ENCODE data around the gene TMTC2. TPM values are rescaled to one million over a fixed set of nuclear protein-coding genes. Genes with fewer than 3 reads are reported as not detected.

Gene TMTC2
- total RNA-seq, 4 donors from 2014 or later = 18.8 to 30.7 (median 21.0) TPM

- no peaks in the 10 kb centered on the region for H3K4me1 ChIP-seq
- H3K27ac ChIP-seq = no peak overlapping the region
- no peaks in the 10 kb centered on the region for H3K27me3 ChIP-seq
- no peaks in the 10 kb centered on the region for H3K36me3 ChIP-seq
- TF ChIP-seq POLR2A (IDR thresholded peaks at IDR 0.05) = no peak
- TF ChIP-seq, protein P1, sequence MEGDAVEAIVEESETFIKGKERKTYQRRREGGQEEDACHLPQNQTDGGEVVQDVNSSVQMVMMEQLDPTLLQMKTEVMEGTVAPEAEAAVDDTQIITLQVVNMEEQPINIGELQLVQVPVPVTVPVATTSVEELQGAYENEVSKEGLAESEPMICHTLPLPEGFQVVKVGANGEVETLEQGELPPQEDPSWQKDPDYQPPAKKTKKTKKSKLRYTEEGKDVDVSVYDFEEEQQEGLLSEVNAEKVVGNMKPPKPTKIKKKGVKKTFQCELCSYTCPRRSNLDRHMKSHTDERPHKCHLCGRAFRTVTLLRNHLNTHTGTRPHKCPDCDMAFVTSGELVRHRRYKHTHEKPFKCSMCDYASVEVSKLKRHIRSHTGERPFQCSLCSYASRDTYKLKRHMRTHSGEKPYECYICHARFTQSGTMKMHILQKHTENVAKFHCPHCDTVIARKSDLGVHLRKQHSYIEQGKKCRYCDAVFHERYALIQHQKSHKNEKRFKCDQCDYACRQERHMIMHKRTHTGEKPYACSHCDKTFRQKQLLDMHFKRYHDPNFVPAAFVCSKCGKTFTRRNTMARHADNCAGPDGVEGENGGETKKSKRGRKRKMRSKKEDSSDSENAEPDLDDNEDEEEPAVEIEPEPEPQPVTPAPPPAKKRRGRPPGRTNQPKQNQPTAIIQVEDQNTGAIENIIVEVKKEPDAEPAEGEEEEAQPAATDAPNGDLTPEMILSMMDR (IDR thresholded peaks at IDR 0.05) = no peak
- no peak overlapping the region for H3K4me3 ChIP-seq (replicated peaks in 1 of 3)
- no peaks in the 10 kb centered on the region for H3K9me3 ChIP-seq
- intact Hi-C loops (cut with DNase I) = no loop called here
- DNase-seq = no peak
- WGBS, 2 donors = 39 to 55% methylated on average over 1 of the region's 1 CpG
Observed at GRCh38 chr12:83168751-83169150, 482.0 kb downstream of the TMTC2 start.

GRCh38 chr12:83172441-83172840 lies 485.7 kb downstream of the TMTC2 start:
- no peak for TF ChIP-seq POLR2A (IDR thresholded peaks at IDR 0.05)
- TF ChIP-seq, protein P1 (IDR thresholded peaks at IDR 0.05) = no peak
- Histone ChIP-seq H3K4me3 (replicated peaks in 1 of 3) (no peak overlapping the region), H3K27ac (no peak overlapping the region), H3K27me3 (no peaks in the 10 kb centered on the region), H3K9me3 (no peaks in the 10 kb centered on the region), H3K36me3 (no peaks in the 10 kb centered on the region), H3K4me1 (no peaks in the 10 kb centered on the region)
- no peak for DNase-seq
- WGBS, 2 donors = 82 to 88% methylated on average over 2 of the region's 2 CpGs
- intact Hi-C loops (cut with DNase I) = no loop called here

GRCh38 chr12:83172866-83173649 lies 486.4 kb downstream of the TMTC2 start:
- DNase-seq = no peak
- Histone ChIP-seq H3K4me1 (no peaks in the 10 kb centered on the region), H3K27me3 (no peaks in the 10 kb centered on the region), H3K9me3 (no peaks in the 10 kb centered on the region), H3K36me3 (no peaks in the 10 kb centered on the region), H3K4me3 (replicated peaks in 1 of 3) (no peak overlapping the region), H3K27ac (no peak overlapping the region)
- intact Hi-C loops (cut with DNase I) = no loop called here
- 76 to 86% methylated on average over 7 of the region's 7 CpGs for WGBS, 2 donors
- TF ChIP-seq, protein P1 (IDR thresholded peaks at IDR 0.05) = no peak
- no peak for TF ChIP-seq POLR2A (IDR thresholded peaks at IDR 0.05)

DNA sequence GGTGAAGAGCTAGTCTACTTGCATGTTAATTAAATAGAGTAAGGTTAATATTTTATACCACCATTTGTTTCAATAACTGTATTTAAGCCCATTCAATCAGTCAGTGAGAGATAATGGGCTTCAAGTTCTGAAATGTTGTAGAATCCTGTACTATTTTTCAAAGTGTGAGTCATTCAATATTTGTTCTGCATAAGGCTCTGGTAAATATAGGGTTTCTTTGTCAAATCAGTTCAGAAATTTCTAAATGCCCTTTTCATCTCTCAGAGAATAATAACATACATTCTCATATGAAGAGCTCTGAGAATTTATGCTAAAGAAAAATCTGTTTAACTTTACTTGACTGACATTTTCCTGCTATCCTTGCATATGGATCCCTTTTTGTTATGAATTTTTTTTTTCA lies 493.3 kb downstream of the TMTC2 start:
- H3K27me3 ChIP-seq = no peaks in the 10 kb centered on the region
- no peaks in the 10 kb centered on the region for H3K36me3 ChIP-seq
- no peaks in the 10 kb centered on the region for H3K4me1 ChIP-seq
- no peak overlapping the region for H3K27ac ChIP-seq
- intact Hi-C loops (cut with DNase I) = no loop called here
- no peak for DNase-seq
- no peak overlapping the region for H3K4me3 ChIP-seq (replicated peaks in 1 of 3)
- H3K9me3 ChIP-seq = no peaks in the 10 kb centered on the region
- no peak for TF ChIP-seq POLR2A (IDR thresholded peaks at IDR 0.05)
- TF ChIP-seq, protein P1 (IDR thresholded peaks at IDR 0.05) = no peak

DNA sequence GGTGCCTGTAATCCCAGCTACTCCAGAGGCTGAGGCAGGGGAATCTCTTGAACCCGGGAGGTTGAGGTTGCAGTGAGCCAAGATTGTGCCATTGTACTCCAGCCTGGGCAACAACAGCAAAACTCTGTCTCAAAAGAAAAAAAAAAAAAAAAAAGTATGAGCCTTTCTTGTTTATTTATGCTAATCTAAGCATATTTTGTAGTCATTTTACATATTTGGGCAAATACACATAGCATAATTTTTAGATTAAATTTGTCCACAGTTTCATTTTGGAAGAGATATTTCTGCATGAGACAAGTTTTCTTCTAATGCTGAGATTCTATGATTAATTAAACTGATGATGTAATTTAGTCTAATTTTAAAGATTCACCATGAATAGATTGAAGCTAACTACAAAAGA lies 494.4 kb downstream of the TMTC2 start:
- H3K4me1 ChIP-seq = no peaks in the 10 kb centered on the region

More for the DNA sequence above, 494.4 kb downstream of the TMTC2 start:
- H3K27ac ChIP-seq = no peak overlapping the region
- DNase-seq = no peak
- no peak overlapping the region for H3K4me3 ChIP-seq (replicated peaks in 1 of 3)
- no peaks in the 10 kb centered on the region for H3K36me3 ChIP-seq
- H3K9me3 ChIP-seq = no peaks in the 10 kb centered on the region
- intact Hi-C loops (cut with DNase I) = no loop called here
- no peaks in the 10 kb centered on the region for H3K27me3 ChIP-seq
- TF ChIP-seq, protein P1 (IDR thresholded peaks at IDR 0.05) = no peak
- no peak for TF ChIP-seq POLR2A (IDR thresholded peaks at IDR 0.05)
- 88 to 100% methylated on average over 1 of the region's 1 CpG for WGBS, 2 donors
